Brain microvascular endothelial cell (primary cell): Measurements from ENCODE around the gene SLAMF6.

Experiments
- DNase-seq: peaks from one replicate; pipeline ENCODE4 v3.0.0-alpha.2; 2020
- H3K27ac ChIP-seq: fragments of 250-450 bp; sonication (Bioruptor Pico); 2 replicates; pipeline ENCODE4 v1.5.1; 2020; ENCODE audit warnings: mild to moderate bottlenecking, moderate library complexity
- H3K27me3 ChIP-seq: fragments of 250-450 bp; sonication (Bioruptor Pico); replicated peaks from 2 replicates; pipeline ENCODE4 v1.5.1; 2020; ENCODE audit warnings: mild to moderate bottlenecking
- H3K36me3 ChIP-seq: fragments of 250-450 bp; sonication (Bioruptor Pico); replicated peaks from 2 replicates; pipeline ENCODE4 v1.5.1; 2020; ENCODE audit warnings: mild to moderate bottlenecking
- H3K4me3 ChIP-seq: 2 replicates; pipeline ENCODE4 v1.5.1; 2011; ENCODE audit warnings: low read depth, mild to moderate bottlenecking, control low read depth, low read length, moderate library complexity
- CTCF ChIP-seq: IDR thresholded peaks from 2 replicates; pipeline ENCODE4 v1.5.1; 2011; ENCODE audit warnings: low read depth, mild to moderate bottlenecking, moderate library complexity, low read length, control low read depth, inconsistent platforms; ENCODE audit errors: missing control alignments
- in situ Hi-C: cut with HindIII; loops from 2 replicates; pipeline ENCODE4 v1.10.0; 2017; ENCODE audit warnings: low sequenced_read_pairs, low pct_ligation_motif_present

The SLAMF6 gene

GRCh38 chr1:160459687-160460086 lies 63.4 kb downstream of the SLAMF6 start:
- in situ Hi-C loops, result no loop called here
- no peaks in the 10 kb centered on the region for H3K36me3 ChIP-seq
- no peak for DNase-seq
- no peak for TF ChIP-seq CTCF
- no peak overlapping the region for H3K27ac ChIP-seq
- H3K4me3 ChIP-seq, result no peak overlapping the region
- no peaks in the 10 kb centered on the region for H3K27me3 ChIP-seq

GRCh38 chr1:160459056-160459455 lies 64.0 kb downstream of the SLAMF6 start:
- DNase-seq, result no peak
- Histone ChIP-seq H3K27me3 (no peaks in the 10 kb centered on the region), H3K36me3 (no peaks in the 10 kb centered on the region), H3K27ac (no peak overlapping the region), H3K4me3 (no peak overlapping the region)
- no peak for TF ChIP-seq CTCF
- in situ Hi-C loops, result no loop called here

GRCh38 chr1:160455153-160455517 lies 67.9 kb downstream of the SLAMF6 start:
- Histone ChIP-seq H3K27me3 (no peaks in the 10 kb centered on the region), H3K27ac (no peak overlapping the region), H3K36me3 (no peaks in the 10 kb centered on the region), H3K4me3 (no peak overlapping the region)
- TF ChIP-seq CTCF, result no peak
- in situ Hi-C loops, result no loop called here
- no peak for DNase-seq

- no peak for DNase-seq
- Histone ChIP-seq H3K27me3 (no peaks in the 10 kb centered on the region), H3K36me3 (no peaks in the 10 kb centered on the region), H3K4me3 (no peak overlapping the region), H3K27ac (no peak overlapping the region)
- in situ Hi-C loops, result no loop called here
- TF ChIP-seq CTCF, result no peak
Observed at GRCh38 chr1:160454371-160455152, 68.5 kb downstream of the SLAMF6 start.

- in situ Hi-C loops, result no loop called here
- no peak overlapping the region for H3K4me3 ChIP-seq
- no peak for TF ChIP-seq CTCF
- no peaks in the 10 kb centered on the region for H3K36me3 ChIP-seq
- no peak for DNase-seq
- H3K27me3 ChIP-seq, result no peaks in the 10 kb centered on the region
- H3K27ac ChIP-seq, result no peak overlapping the region
Observed at GRCh38 chr1:160453443-160453842, 69.6 kb downstream of the SLAMF6 start.

- no peak for TF ChIP-seq CTCF
- Histone ChIP-seq H3K36me3 (no peaks in the 10 kb centered on the region), H3K27ac (no peak overlapping the region), H3K4me3 (no peak overlapping the region), H3K27me3 (no peaks in the 10 kb centered on the region)
- DNase-seq, result no peak
- in situ Hi-C loops, result no loop called here
Observed at GRCh38 chr1:160451859-160452232, 71.2 kb downstream of the SLAMF6 start.
